ENCODE measurements around the gene SLC49A4.

Gene SLC49A4

DNA sequence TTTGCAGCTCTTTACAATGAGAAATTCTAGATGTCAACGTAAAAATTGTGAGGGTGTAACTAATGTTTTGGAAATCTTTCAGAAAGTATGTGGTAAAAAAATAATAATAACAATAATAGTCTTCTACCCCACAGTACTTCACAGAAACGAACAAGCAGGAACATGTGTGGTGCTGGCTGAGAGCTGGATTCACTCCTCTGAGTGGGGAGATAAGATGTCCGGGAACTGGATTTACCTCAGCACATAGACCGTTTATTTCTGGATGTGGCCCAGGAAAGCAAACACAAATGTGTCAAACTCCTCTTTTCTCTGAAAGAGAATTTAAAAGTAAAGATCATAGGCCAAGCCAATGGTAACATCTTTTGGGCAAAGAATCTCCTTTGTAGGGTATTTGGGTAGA, 103.4 kb downstream of the SLC49A4 start:
- H3K27me3 ChIP-seq = peaks cover 8% of the 10 kb centered on the region
- TF ChIP-seq, protein P1, sequence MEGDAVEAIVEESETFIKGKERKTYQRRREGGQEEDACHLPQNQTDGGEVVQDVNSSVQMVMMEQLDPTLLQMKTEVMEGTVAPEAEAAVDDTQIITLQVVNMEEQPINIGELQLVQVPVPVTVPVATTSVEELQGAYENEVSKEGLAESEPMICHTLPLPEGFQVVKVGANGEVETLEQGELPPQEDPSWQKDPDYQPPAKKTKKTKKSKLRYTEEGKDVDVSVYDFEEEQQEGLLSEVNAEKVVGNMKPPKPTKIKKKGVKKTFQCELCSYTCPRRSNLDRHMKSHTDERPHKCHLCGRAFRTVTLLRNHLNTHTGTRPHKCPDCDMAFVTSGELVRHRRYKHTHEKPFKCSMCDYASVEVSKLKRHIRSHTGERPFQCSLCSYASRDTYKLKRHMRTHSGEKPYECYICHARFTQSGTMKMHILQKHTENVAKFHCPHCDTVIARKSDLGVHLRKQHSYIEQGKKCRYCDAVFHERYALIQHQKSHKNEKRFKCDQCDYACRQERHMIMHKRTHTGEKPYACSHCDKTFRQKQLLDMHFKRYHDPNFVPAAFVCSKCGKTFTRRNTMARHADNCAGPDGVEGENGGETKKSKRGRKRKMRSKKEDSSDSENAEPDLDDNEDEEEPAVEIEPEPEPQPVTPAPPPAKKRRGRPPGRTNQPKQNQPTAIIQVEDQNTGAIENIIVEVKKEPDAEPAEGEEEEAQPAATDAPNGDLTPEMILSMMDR (IDR thresholded peaks at IDR 0.05) = no peak
- H3K9me3 ChIP-seq = no peaks in the 10 kb centered on the region
- H3K36me3 ChIP-seq = no peaks in the 10 kb centered on the region
- no peak overlapping the region for H3K4me3 ChIP-seq (ENCODE audit: low read depth in 1 of 2, low read length in 1 of 2)
- no peak overlapping the region for H3K27ac ChIP-seq
- no peaks in the 10 kb centered on the region for H3K4me1 ChIP-seq (ENCODE audit: control insufficient read depth in 1 of 2, insufficient read depth in 1 of 2, low read depth in 1 of 2, low read length in 1 of 2)

DNA sequence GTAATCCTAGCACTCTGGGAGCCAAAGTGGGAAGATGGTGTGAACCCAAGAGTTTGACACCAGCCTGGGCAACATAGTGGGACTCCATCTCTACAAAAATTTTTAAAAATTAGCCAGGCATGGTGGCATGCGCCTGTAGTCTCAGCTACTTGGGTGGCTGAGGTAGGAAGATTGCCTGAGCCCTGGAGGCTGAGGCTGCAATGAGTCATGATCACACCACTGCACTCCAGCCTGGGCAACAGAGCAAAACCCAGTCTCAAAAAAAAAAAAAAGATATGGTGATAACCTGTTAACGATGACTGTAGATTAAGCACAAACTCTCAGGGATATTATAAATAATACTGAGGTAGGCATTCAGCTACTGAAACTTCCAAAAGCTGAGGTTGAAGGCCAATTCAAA, 107.5 kb downstream of the SLC49A4 start:
- H3K9me3 ChIP-seq = no peaks in the 10 kb centered on the region
- H3K4me3 ChIP-seq (ENCODE audit: low read depth in 1 of 2, low read length in 1 of 2) = no peak overlapping the region
- H3K27ac ChIP-seq = no peak overlapping the region
- no peaks in the 10 kb centered on the region for H3K4me1 ChIP-seq (ENCODE audit: control insufficient read depth in 1 of 2, insufficient read depth in 1 of 2, low read depth in 1 of 2, low read length in 1 of 2)
- H3K36me3 ChIP-seq = no peaks in the 10 kb centered on the region
- TF ChIP-seq, protein P1 (IDR thresholded peaks at IDR 0.05) = no peak
- peaks cover 8% of the 10 kb centered on the region for H3K27me3 ChIP-seq

DNA sequence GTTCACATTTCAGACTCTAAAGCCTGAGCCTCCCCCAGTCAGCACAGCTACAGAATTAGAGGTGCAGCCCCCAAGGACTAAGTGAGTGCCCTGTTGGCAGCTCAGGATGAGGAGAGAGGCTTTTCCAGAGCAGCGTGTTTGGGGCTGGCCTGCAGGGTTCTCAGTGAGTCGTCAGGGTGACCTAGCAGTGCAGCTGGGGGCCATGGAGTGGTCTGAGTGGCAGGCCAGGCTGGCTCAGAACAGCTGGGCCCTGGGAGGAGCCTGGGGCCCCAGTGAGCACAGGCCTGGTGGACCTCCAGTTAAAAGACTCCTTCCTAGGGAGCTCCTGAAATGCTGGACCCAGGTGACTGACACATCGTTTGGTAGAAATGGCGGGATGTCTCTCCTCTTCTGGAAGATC, 108.3 kb downstream of the SLC49A4 start:
- Histone ChIP-seq H3K4me1 (ENCODE audit: control insufficient read depth in 1 of 2, insufficient read depth in 1 of 2, low read depth in 1 of 2, low read length in 1 of 2) (no peaks in the 10 kb centered on the region), H3K9me3 (no peaks in the 10 kb centered on the region), H3K27me3 (peaks cover 8% of the 10 kb centered on the region), H3K36me3 (no peaks in the 10 kb centered on the region), H3K4me3 (ENCODE audit: low read depth in 1 of 2, low read length in 1 of 2) (no peak overlapping the region), H3K27ac (no peak overlapping the region)
- TF ChIP-seq, protein P1 (IDR thresholded peaks at IDR 0.05) = no peak

DNA sequence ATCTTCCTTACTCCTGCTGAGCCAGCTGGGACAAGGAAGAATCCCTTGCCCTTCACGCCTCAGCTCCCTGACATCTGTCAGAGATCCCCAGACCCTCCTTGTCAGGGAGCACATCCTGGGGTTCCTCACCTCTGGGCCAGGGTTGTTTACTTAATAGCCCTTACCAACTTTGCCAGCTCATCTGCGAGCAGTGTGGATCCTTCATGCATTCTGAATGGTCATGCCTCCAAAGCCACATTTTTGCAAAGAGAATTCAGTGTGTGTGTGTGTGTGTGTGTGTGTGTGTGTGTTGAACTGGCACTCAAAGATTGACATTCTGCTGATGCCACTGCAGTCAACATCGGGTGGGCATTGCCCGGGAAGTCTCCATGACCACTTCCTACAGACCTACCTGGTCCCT, 112.6 kb downstream of the SLC49A4 start:
- Histone ChIP-seq H3K4me1 (ENCODE audit: control insufficient read depth in 1 of 2, insufficient read depth in 1 of 2, low read depth in 1 of 2, low read length in 1 of 2) (no peaks in the 10 kb centered on the region), H3K27ac (no peak overlapping the region)

DNA sequence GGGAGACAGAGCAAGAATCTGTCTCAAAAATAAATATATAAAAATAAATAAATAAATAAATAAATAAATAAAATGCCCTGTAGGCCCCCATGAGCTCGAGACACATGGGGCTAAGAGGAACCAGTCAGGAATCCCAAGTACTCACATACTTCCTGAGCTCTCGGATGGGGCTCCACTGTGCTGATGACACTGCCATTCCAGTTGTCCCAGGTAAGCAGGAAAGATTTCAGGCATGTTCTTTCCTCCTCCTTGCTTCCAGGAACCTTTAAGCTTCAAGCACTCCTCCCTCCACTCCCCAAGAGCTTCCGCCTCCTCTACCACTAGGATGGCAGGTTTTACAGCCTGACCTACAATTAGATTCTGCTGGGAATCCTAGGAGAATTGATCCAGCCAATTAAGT, 113.4 kb downstream of the SLC49A4 start:
- Histone ChIP-seq H3K9me3 (no peaks in the 10 kb centered on the region), H3K27ac (no peak overlapping the region), H3K36me3 (no peaks in the 10 kb centered on the region), H3K27me3 (peaks cover 25% of the 10 kb centered on the region), H3K4me3 (ENCODE audit: low read depth in 1 of 2, low read length in 1 of 2) (no peak overlapping the region), H3K4me1 (ENCODE audit: control insufficient read depth in 1 of 2, insufficient read depth in 1 of 2, low read depth in 1 of 2, low read length in 1 of 2) (no peaks in the 10 kb centered on the region)
- TF ChIP-seq, protein P1 (IDR thresholded peaks at IDR 0.05) = no peak

More for the DNA sequence above, 112.6 kb downstream of the SLC49A4 start:
- no peaks in the 10 kb centered on the region for H3K9me3 ChIP-seq
- H3K4me3 ChIP-seq (ENCODE audit: low read depth in 1 of 2, low read length in 1 of 2) = no peak overlapping the region
- H3K36me3 ChIP-seq = no peaks in the 10 kb centered on the region
- TF ChIP-seq, protein P1 (IDR thresholded peaks at IDR 0.05) = no peak
- peaks cover 17% of the 10 kb centered on the region for H3K27me3 ChIP-seq

DNA sequence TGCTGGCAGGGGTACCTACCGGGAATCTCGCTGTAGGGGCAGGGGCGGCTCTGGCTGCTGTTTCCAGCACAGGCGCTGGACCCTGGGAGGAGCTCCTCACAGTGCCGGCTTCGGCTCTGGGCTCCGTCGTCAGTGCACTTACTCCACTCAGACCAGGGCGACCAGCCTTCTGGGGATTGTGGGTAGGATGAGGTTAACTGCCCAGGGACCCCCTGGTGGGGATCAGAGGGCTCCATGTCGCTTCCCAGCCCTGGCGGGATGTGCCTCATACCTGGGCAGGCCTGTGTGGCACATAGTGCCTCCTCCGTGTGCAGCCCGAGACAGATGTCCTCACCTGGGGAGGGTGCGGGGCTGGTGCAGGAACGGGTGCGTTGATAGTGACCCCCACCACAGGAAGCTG, 117.0 kb downstream of the SLC49A4 start:
- TF ChIP-seq, protein P1 (IDR thresholded peaks at IDR 0.05) = no peak
- H3K27me3 ChIP-seq = peaks cover 60% of the 10 kb centered on the region
- no peaks in the 10 kb centered on the region for H3K36me3 ChIP-seq
- H3K9me3 ChIP-seq = no peaks in the 10 kb centered on the region
- no peaks in the 10 kb centered on the region for H3K4me1 ChIP-seq (ENCODE audit: control insufficient read depth in 1 of 2, insufficient read depth in 1 of 2, low read depth in 1 of 2, low read length in 1 of 2)
- no peak overlapping the region for H3K27ac ChIP-seq
- no peak overlapping the region for H3K4me3 ChIP-seq (ENCODE audit: low read depth in 1 of 2, low read length in 1 of 2)
